K562 (cell line): ENCODE data around the gene ACAA2. TPM values are rescaled to one million over a fixed set of nuclear protein-coding genes. Genes with fewer than 3 reads are reported as not detected.
A peak's percentile ranks its signal among the peaks of the same experiment; 100 is the strongest.

Experiments used
- ATAC-seq: fragments of 200-7000 bp; cut with Tn5 transposase; 3 replicates; pipeline ENCODE4 v1.9.1; 2020; ENCODE audit warnings: moderate library complexity
- BruUV-seq: library from RNA; stranded (reverse); fragments of 400-500 nt; replicated peaks from 2 replicates; lab custom pipeline; 2021; lab: Mats Ljungman, UMichigan
- CTCF ChIA-PET: fragments of 300-600 bp; formaldehyde crosslinking; extraction: SDS; loops from one replicate; lab custom pipeline; 2021; ENCODE audit warnings: low intra/inter-chr PET ratio; lab: Yijun Ruan, JAX
- POLR2A ChIA-PET: fragments of 300-600, 350-650 bp; sonication (Branson Sonifier 250); formaldehyde crosslinking; extraction: SDS; loops from one replicate; lab custom pipeline; 2021; ENCODE audit warnings: antibody characterized with exemption, inconsistent platforms; lab: Yijun Ruan, JAX
- DNase-seq, 4 experiments: peaks; one replicate each; pipeline versions ENCODE4 v3.0.0 to v3.0.0-alpha.2; 2011 to 2018; ENCODE audit warnings: low spot score in 3 of 4, mixed read lengths in 3 of 4; ENCODE audit errors: extremely low read depth in 1 of 4
- FAIRE-seq: peaks from 2 replicates; lab custom pipeline; 2011; peaks lifted over from hg19 to GRCh38; lab: Jason Lieb, UNC
- H2AFZ ChIP-seq: 2 replicates; pipeline ENCODE4 v1.6.0; 2011; ENCODE audit warnings: low read depth, low read length, control low read depth, inconsistent platforms
- H3K27ac ChIP-seq: fragments of 200-600 bp; 3 replicates; pipeline ENCODE4 v1.8.0; 2011; ENCODE audit warnings: low read depth, mild to moderate bottlenecking, control low read depth, inconsistent platforms, low read length, moderate library complexity, mixed read lengths; ENCODE audit errors: extremely low read depth
- H3K27me3 ChIP-seq, 2 experiments: fragments of 300-600 bp in 1 of 2; 2 replicates in 1 of 2; 3 replicates in 1 of 2; pipeline versions ENCODE4 v1.6.0 to v1.8.0; 2011; ENCODE audit warnings: inconsistent platforms in 2 of 2, low read length in 2 of 2, mild to moderate bottlenecking in 1 of 2, mixed read lengths in 1 of 2, moderate library complexity in 1 of 2; ENCODE audit not compliant: control insufficient read depth in 2 of 2, insufficient read depth in 2 of 2
- H3K36me3 ChIP-seq: fragments of 300-600 bp; 3 replicates; pipeline ENCODE4 v1.8.0; 2011; ENCODE audit warnings: mild to moderate bottlenecking, low read length, inconsistent platforms; ENCODE audit not compliant: control insufficient read depth, insufficient read depth
- H3K4me1 ChIP-seq, 2 experiments: fragments of 200-600 bp in 1 of 2; replicated peaks in 1 of 2; 2 replicates in 1 of 2; 3 replicates in 1 of 2; pipeline versions ENCODE4 v1.5.1 to v1.8.0; 2011; ENCODE audit warnings: inconsistent platforms in 2 of 2, low read length in 2 of 2, mild to moderate bottlenecking in 1 of 2, mixed read lengths in 1 of 2, moderate library complexity in 1 of 2; ENCODE audit not compliant: control insufficient read depth in 2 of 2, insufficient read depth in 2 of 2
- H3K4me2 ChIP-seq: 2 replicates; pipeline ENCODE4 v1.6.1; 2011; ENCODE audit warnings: low read length, control low read depth, inconsistent platforms, mixed read lengths; ENCODE audit not compliant: insufficient read depth
- H3K4me3 ChIP-seq: fragments of 200-600 bp; sonication (generic), shearing (Covaris generic); 2 replicates; pipeline ENCODE4 v1.5.1; 2016; ENCODE audit warnings: control low read depth, inconsistent platforms
- H3K79me2 ChIP-seq: fragments of 200-600 bp; 3 replicates; pipeline ENCODE4 v1.8.0; 2011; ENCODE audit warnings: low read length, inconsistent platforms; ENCODE audit not compliant: control insufficient read depth, insufficient read depth
- H3K9ac ChIP-seq, 2 experiments: 2 replicates each; pipeline versions ENCODE4 v1.6.0 to v1.6.1; 2011; ENCODE audit warnings: low read depth in 2 of 2, low read length in 2 of 2, control low read depth in 1 of 2, inconsistent platforms in 1 of 2, mild to moderate bottlenecking in 1 of 2, mixed read lengths in 1 of 2; ENCODE audit not compliant: insufficient read depth in 1 of 2
- H3K9me1 ChIP-seq: one replicate; pipeline ENCODE4 v1.6.0; 2011; ENCODE audit warnings: inconsistent platforms, mild to moderate bottlenecking, low read length, moderate library complexity; ENCODE audit not compliant: control insufficient read depth, insufficient read depth
- H3K9me3 ChIP-seq: replicated peaks from 2 replicates; pipeline ENCODE4 v1.5.1; 2011; ENCODE audit warnings: low read depth, low read length, inconsistent platforms; ENCODE audit not compliant: control insufficient read depth, insufficient read depth
- H4K20me1 ChIP-seq: replicated peaks from 2 replicates; pipeline ENCODE4 v1.6.1; 2011; ENCODE audit warnings: low read length, inconsistent platforms, mixed read lengths; ENCODE audit not compliant: control insufficient read depth, insufficient read depth
- ELF1 ChIP-seq: fragments of 200-800 bp; sonication (Bioruptor generic); IDR thresholded peaks from 2 replicates; pipeline ENCODE4 v1.6.1; 2016; ENCODE audit warnings: missing genetic modification characterization, missing compliant biosample characterization
- RAD21 ChIP-seq, 2 experiments: fragments of 250-450 bp in 1 of 2; fragments of 450-650 bp in 1 of 2; sonication (Bioruptor Pico) in 1 of 2; formaldehyde crosslinking in 1 of 2; IDR thresholded peaks in 1 of 2; conservative IDR thresholded peaks in 1 of 2; 2 replicates each; pipeline versions ENCODE4 v1.4.0 to v1.8.0; 2020 to 2022; ENCODE audit warnings: mild to moderate bottlenecking in 2 of 2, moderate library complexity in 1 of 2
- WGBS: fragments of 100-300 bp; shearing (Covaris generic); methylation state at CpG from one replicate; pipeline ENCODE4 v1.1.6; 2016; ENCODE audit warnings: low coverage, mixed read lengths; ENCODE audit not compliant: insufficient coverage; ENCODE audit errors: missing lambda C conversion rate; 5-methylcytosine and 5-hydroxymethylcytosine counted together
- in situ Hi-C: fragments of 300-500 bp; cut with MboI; formaldehyde crosslinking; loops from 4 replicates; pipeline ENCODE4 v1.15.0; 2018; ENCODE audit warnings: inconsistent platforms, mixed read lengths
- intact Hi-C: fragments of 100-400 bp; cut with micrococcal nuclease; formaldehyde crosslinking; loops from 2 replicates; pipeline ENCODE4 v1.14.2; 2022
- polyA plus RNA-seq, 8 experiments: library from polyadenylated mRNA; depleted of rRNA in 4 of 8; stranded (reverse) in 5 of 8; unstranded in 3 of 8; fragments of >200 nt; fragmentation: Nextera tagmentation in 2 of 8; fragmentation: Illumina TruSeq in 1 of 8; extraction: Ambion mirVana in 2 of 8; extraction: Trizol in 1 of 8; gene quantifications; 2 replicates each; pipeline versions ENCODE4 v1.2.1 to v1.2.3, GENCODE V29; 2011 to 2014; ENCODE audit warnings: inconsistent platforms in 1 of 8, missing spikeins in 1 of 8
- total RNA-seq, 7 experiments: library from RNA; depleted of rRNA in 6 of 7; stranded (reverse); fragments of >200 nt in 6 of 7; fragmentation: Illumina TruSeq in 2 of 7; extraction: Trizol in 2 of 7; gene quantifications; 2 replicates each; pipeline versions ENCODE4 v1.2.1 to v1.2.3, GENCODE V29; 2011 to 2021; ENCODE audit warnings: low replicate concordance in 1 of 7
- TF ChIP-seq, protein P1 (sequence below), 3 experiments: IDR thresholded peaks in 2 of 3; conservative IDR thresholded peaks in 1 of 3; 2 replicates each; pipeline ENCODE4 v1.5.1; 2011 to 2012; ENCODE audit warnings: low read length in 3 of 3, mild to moderate bottlenecking in 3 of 3, control low read depth in 2 of 3, improper control_type of control experiment in 1 of 3, inconsistent platforms in 1 of 3, low read depth in 1 of 3, mixed read lengths in 1 of 3, moderate library complexity in 1 of 3; ENCODE audit not compliant: insufficient read depth in 2 of 3

ACAA2 gene
- total and polyA plus RNA-seq, 9 of the 15 experiments (the other 6 are each of a cell fraction or from before 2014, with no cell fraction given): 13.2 to 31.5 (median 21.7) TPM

- 13% methylated on average over 3 of the region's 3 CpGs for WGBS
- no peak for FAIRE-seq
- no peak overlapping the region for H3K4me2 ChIP-seq
- ChIA-PET CTCF (no interaction called here), POLR2A (interaction anchor here (1.3 kb wide), 1 partner anchor 10 kb away, joined by 3 read pairs; no protein-coding TSS in a partner anchor)
- no peak for ATAC-seq
- H3K4me3 ChIP-seq: no peak overlapping the region
- no peaks in the 10 kb centered on the region for H3K79me2 ChIP-seq
- DNase-seq: peak in 1 of 4 experiments; percentile 12
- no peaks in the 10 kb centered on the region for H3K9me3 ChIP-seq
- intact Hi-C loops: loop anchor here (5.0 to 10.0 kb wide), 3 partner anchors 343 to 566 kb away; no protein-coding TSS in a partner anchor
- BruUV-seq: no TSS peak
- TF ChIP-seq ELF1 (tag): no peak
- peak in 1 of 2 experiments; percentile 28; a peak in 1 of 4 replicates for TF ChIP-seq RAD21 (CRISPR knock-in tag; conservative IDR thresholded peaks at IDR 0.05 in 1 of 2, IDR thresholded peaks at IDR 0.05 in 1 of 2)
- TF ChIP-seq, protein P1, sequence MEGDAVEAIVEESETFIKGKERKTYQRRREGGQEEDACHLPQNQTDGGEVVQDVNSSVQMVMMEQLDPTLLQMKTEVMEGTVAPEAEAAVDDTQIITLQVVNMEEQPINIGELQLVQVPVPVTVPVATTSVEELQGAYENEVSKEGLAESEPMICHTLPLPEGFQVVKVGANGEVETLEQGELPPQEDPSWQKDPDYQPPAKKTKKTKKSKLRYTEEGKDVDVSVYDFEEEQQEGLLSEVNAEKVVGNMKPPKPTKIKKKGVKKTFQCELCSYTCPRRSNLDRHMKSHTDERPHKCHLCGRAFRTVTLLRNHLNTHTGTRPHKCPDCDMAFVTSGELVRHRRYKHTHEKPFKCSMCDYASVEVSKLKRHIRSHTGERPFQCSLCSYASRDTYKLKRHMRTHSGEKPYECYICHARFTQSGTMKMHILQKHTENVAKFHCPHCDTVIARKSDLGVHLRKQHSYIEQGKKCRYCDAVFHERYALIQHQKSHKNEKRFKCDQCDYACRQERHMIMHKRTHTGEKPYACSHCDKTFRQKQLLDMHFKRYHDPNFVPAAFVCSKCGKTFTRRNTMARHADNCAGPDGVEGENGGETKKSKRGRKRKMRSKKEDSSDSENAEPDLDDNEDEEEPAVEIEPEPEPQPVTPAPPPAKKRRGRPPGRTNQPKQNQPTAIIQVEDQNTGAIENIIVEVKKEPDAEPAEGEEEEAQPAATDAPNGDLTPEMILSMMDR (IDR thresholded peaks at IDR 0.05 in 2 of 3, conservative IDR thresholded peaks at IDR 0.05 in 1 of 3; ENCODE audit: insufficient read depth in 2 of 3, low read depth in 1 of 3, low read length in 3 of 3): peak in 2 of 3 experiments; percentile 27 to 42; a peak in 2 of 6 replicates
- TF ChIP-seq, all 486 proteins: peak for 2
- no peak overlapping the region for H3K9ac ChIP-seq
- H3K4me1 ChIP-seq: peaks cover 3 to 5% of the 10 kb centered on the region in 2 experiments; a peak in 3 of 5 replicates
- no peak overlapping the region for H3K27ac ChIP-seq
- no peaks in the 10 kb centered on the region for H4K20me1 ChIP-seq
- H3K27me3 ChIP-seq: peaks cover 0 to 15% of the 10 kb centered on the region in 2 experiments; a peak in 4 of 5 replicates
- in situ Hi-C loops: loop anchor here (5.0 to 25.0 kb wide), 2 partner anchors 349 to 1174 kb away; no protein-coding TSS in a partner anchor
- H2AFZ ChIP-seq: no peak overlapping the region
- H3K36me3 ChIP-seq: no peaks in the 10 kb centered on the region
- H3K9me1 ChIP-seq: no peaks in the 10 kb centered on the region
Measured at GRCh38 chr18:49861659-49862058, 48.3 kb upstream of the ACAA2 start.
